GM12878 (cell line): ENCODE data around the gene PPP1R3E.

Experiments used
- CEBPB ChIP-seq, 2 experiments: fragments of 150-350 bp in 1 of 2; IDR thresholded peaks; 2 replicates each; pipeline ENCODE4 v1.6.1; 2012 to 2014; ENCODE audit warnings: low read depth in 2 of 2, low read length in 2 of 2, borderline replicate concordance in 1 of 2, inconsistent platforms in 1 of 2
- CTCF ChIP-seq, 3 experiments: IDR thresholded peaks in 2 of 3; conservative IDR thresholded peaks in 1 of 3; 2 replicates each; pipeline ENCODE4 v1.5.1; 2011; ENCODE audit warnings: low read depth in 3 of 3, low read length in 3 of 3, mild to moderate bottlenecking in 3 of 3, control low read depth in 2 of 3, moderate library complexity in 2 of 3, inconsistent platforms in 1 of 3, mixed read lengths in 1 of 3; ENCODE audit not compliant: control insufficient read depth in 2 of 3, insufficient read depth in 1 of 3; ENCODE audit errors: extremely low read depth in 1 of 3
- EZH2 ChIP-seq: IDR thresholded peaks from 2 replicates; pipeline ENCODE4 v1.6.1; 2012; ENCODE audit warnings: low read depth, mild to moderate bottlenecking, control low read depth, inconsistent platforms, low read length, borderline replicate concordance; ENCODE audit not compliant: control insufficient read depth
- HDAC6 ChIP-seq: fragments of 200-600 bp; sonication (generic); IDR thresholded peaks from one replicate; pipeline ENCODE4 v1.8.0; 2017; ENCODE audit warnings: antibody characterized with exemption; ENCODE audit not compliant: unreplicated experiment
- JUNB ChIP-seq: IDR thresholded peaks from 2 replicates; pipeline ENCODE4 v1.6.1; 2016; ENCODE audit warnings: antibody characterized with exemption, mild to moderate bottlenecking
- KDM1A ChIP-seq: fragments of 200-600 bp; sonication (generic); IDR thresholded peaks from 2 replicates; pipeline ENCODE4 v1.6.1; 2016; ENCODE audit warnings: borderline replicate concordance
- POLR2AphosphoS5 ChIP-seq: IDR thresholded peaks from 2 replicates; pipeline ENCODE4 v1.6.1; 2011; ENCODE audit warnings: mild to moderate bottlenecking, low read length, inconsistent platforms
- REST ChIP-seq: IDR thresholded peaks from 2 replicates; pipeline ENCODE4 v1.6.1; 2012; ENCODE audit warnings: mild to moderate bottlenecking, low read depth, low read length
- TAF1 ChIP-seq: IDR thresholded peaks from 2 replicates; pipeline ENCODE4 v1.6.1; 2011; ENCODE audit warnings: mild to moderate bottlenecking, low read depth, low read length, borderline replicate concordance
- ZBTB40 ChIP-seq: fragments of 450-650 bp; IDR thresholded peaks from 2 replicates; pipeline ENCODE4 v1.6.1; 2016; ENCODE audit warnings: mild to moderate bottlenecking, moderate library complexity, borderline replicate concordance

- TF ChIP-seq TAF1 (no peak), ZBTB40 (peak; percentile 4; the same call in 1 of the 2 replicates), EZH2 (no peak), JUNB (no peak), CTCF (IDR thresholded peaks at IDR 0.05 in 2 of 3, conservative IDR thresholded peaks at IDR 0.05 in 1 of 3; ENCODE audit: control insufficient read depth in 2 of 3, extremely low read depth in 1 of 3, insufficient read depth in 1 of 3, low read depth in 3 of 3, low read length in 3 of 3) (no peak), KDM1A (no peak), HDAC6 (no peak), REST (no peak), POLR2AphosphoS5 (no peak), CEBPB (IDR thresholded peaks at IDR 0.05; ENCODE audit: borderline replicate concordance in 1 of 2, low read depth in 2 of 2, low read length in 2 of 2) (no peak)
Measured at GRCh38 chr14:23319746-23320583, 17.3 kb upstream of the PPP1R3E start.
